Heart left ventricle (tissue), 13 donors: ENCODE measurements around the gene MYLK2.
"Not testable (repeated sequence)": the region's sequence is repeated elsewhere in the genome, so short reads cannot be mapped to it uniquely, and the experiment has no call there.

Source experiments
- CTCF ChIP-seq, 12 donors: fragments of 200-600 bp; sonication (generic) in 4 of 12; IDR thresholded peaks; one replicate each; pipeline versions ENCODE4 v1.5.0 to v1.8.0; 2018 to 2022; ENCODE audit warnings: antibody characterized with exemption in 12 of 12, mild to moderate bottlenecking in 5 of 12
- POLR2A ChIP-seq, 2 donors: fragments of 450-650 bp; IDR thresholded peaks; one replicate each; pipeline ENCODE4 v1.6.1; 2017; ENCODE audit warnings: antibody characterized with exemption in 2 of 2, mild to moderate bottlenecking in 2 of 2, moderate library complexity in 2 of 2
- donor health status: ischemic (EF 13 %, LVEDD 7.1; RV severe dilation, severe dysfunction).
- donor health status: DM: no; HTN: yes; CAD: no.
- donor health status: DM: no; HTN: no; CAD: no.
- donor health status: ischemic (EF 25% LVEDD 6.9; RV normal size, moderate dysfunction).
- donor health status: ischemic (EF 25% LVEDD 5.7; RV mildly dilated, moderate dysfunction).
- donor health status: ischemic (EF 35%, LVEDD 5.7; RV mildly dilated, moderate dysfunction).
- donor health status: nonischemic (EF 11% LVEDD 7.7; RV severe dilation, severe dysfunction).
- donor health status: DM: yes; HTN: yes; CAD: no.
- donor health status: PGD.
- donor health status: ischemic (EF 29% LVEDD 5.4; RV normal size, mild dysfunction).
- donor health status: nonischemic (EF 23%, LVEDD 6.1; RV moderate dilation, normal function).

GRCh38 chr20:31814142-31814541, 5.0 kb upstream of the MYLK2 start:
- not testable (repeated sequence) for TF ChIP-seq CTCF, POLR2A (IDR thresholded peaks at IDR 0.05)
